Endothelial cell of umbilical vein (primary cell): ENCODE measurements around the gene TCAP. TPM values are rescaled to one million over a fixed set of nuclear protein-coding genes. Genes with fewer than 3 reads are reported as not detected.

Source experiments
- BruUV-seq: library from RNA; stranded (reverse); fragments of 400-500 nt; replicated peaks from 2 replicates; lab custom pipeline; 2021; lab: Mats Ljungman, UMichigan
- CTCF ChIA-PET: fragments of 300-600, 350-600 bp; sonication (Branson Sonifier 250); formaldehyde crosslinking; loops from one replicate; lab custom pipeline; 2021; ENCODE audit warnings: antibody characterized with exemption, inconsistent platforms; lab: Charles Lee
- POLR2A ChIA-PET: fragments of 300-600, 350-600 bp; sonication (Branson Sonifier 250); formaldehyde crosslinking; loops from one replicate; lab custom pipeline; 2021; ENCODE audit warnings: antibody characterized with exemption, inconsistent platforms; lab: Charles Lee
- DNase-seq: peaks from one replicate; pipeline ENCODE4 v3.0.0-alpha.2; 2011; ENCODE audit warnings: low read depth, low spot score
- FAIRE-seq: peaks from 2 replicates; lab custom pipeline; 2011; peaks lifted over from hg19 to GRCh38; lab: Jason Lieb, UNC
- H2AFZ ChIP-seq: 2 replicates; pipeline ENCODE4 v1.6.0; 2012; ENCODE audit warnings: low read depth, low read length, control low read depth, inconsistent platforms
- H3K27ac ChIP-seq: 2 replicates; pipeline ENCODE4 v1.5.1; 2011; ENCODE audit warnings: low read depth, mild to moderate bottlenecking, control low read depth, low read length, moderate library complexity; ENCODE audit not compliant: insufficient read depth
- H3K27me3 ChIP-seq, 2 experiments: 2 replicates each; pipeline versions ENCODE4 v1.6.0 to v1.6.1; 2011; ENCODE audit warnings: low read length in 2 of 2, mixed read lengths in 1 of 2; ENCODE audit not compliant: control insufficient read depth in 2 of 2, insufficient read depth in 2 of 2
- H3K36me3 ChIP-seq, 2 experiments: 2 replicates in 1 of 2; 3 replicates in 1 of 2; pipeline ENCODE4 v1.5.1; 2011; ENCODE audit warnings: low read length in 2 of 2, mild to moderate bottlenecking in 1 of 2, moderate library complexity in 1 of 2; ENCODE audit not compliant: control insufficient read depth in 2 of 2, insufficient read depth in 2 of 2; ENCODE audit errors: extremely low read depth in 1 of 2
- H3K4me1 ChIP-seq: 3 replicates; pipeline ENCODE4 v1.5.1; 2011; ENCODE audit warnings: mild to moderate bottlenecking, low read length; ENCODE audit not compliant: control insufficient read depth, insufficient read depth; ENCODE audit errors: extremely low read depth
- H3K4me2 ChIP-seq: 2 replicates; pipeline ENCODE4 v1.6.1; 2011; ENCODE audit warnings: low read length, control low read depth, mixed read lengths; ENCODE audit not compliant: insufficient read depth
- H3K4me3 ChIP-seq, 3 experiments: fragments of 200-600 bp in 1 of 3; sonication (generic), shearing (Covaris generic) in 1 of 3; replicated peaks in 1 of 3; 2 replicates each; pipeline ENCODE4 v1.5.1; 2011 to 2016; ENCODE audit warnings: control low read depth in 3 of 3, low read length in 3 of 3, mild to moderate bottlenecking in 2 of 3, inconsistent platforms in 1 of 3, low read depth in 1 of 3, moderate library complexity in 1 of 3; ENCODE audit not compliant: insufficient read depth in 1 of 3
- H3K79me2 ChIP-seq: 2 replicates; pipeline ENCODE4 v1.6.0; 2012; ENCODE audit warnings: low read length, inconsistent platforms; ENCODE audit not compliant: control insufficient read depth, insufficient read depth
- H3K9ac ChIP-seq: replicated peaks from 2 replicates; pipeline ENCODE3; 2011; ENCODE audit warnings: low read length, control low read depth; ENCODE audit not compliant: insufficient read depth; ENCODE audit errors: extremely low read depth
- H3K9me1 ChIP-seq: replicated peaks from 3 replicates; pipeline ENCODE4 v1.6.0; 2011; ENCODE audit warnings: mild to moderate bottlenecking, low read length; ENCODE audit not compliant: control insufficient read depth, insufficient read depth; ENCODE audit errors: extremely low read depth
- H3K9me3 ChIP-seq: replicated peaks from 2 replicates; pipeline ENCODE4 v1.5.1; 2012; ENCODE audit warnings: low read length, inconsistent platforms; ENCODE audit not compliant: control insufficient read depth, insufficient read depth
- H4K20me1 ChIP-seq: replicated peaks from 2 replicates; pipeline ENCODE3; 2011; ENCODE audit warnings: mild to moderate bottlenecking, low read length; ENCODE audit not compliant: control insufficient read depth, insufficient read depth; ENCODE audit errors: extremely low read depth
- EZH2 ChIP-seq: IDR thresholded peaks from 2 replicates; pipeline ENCODE4 v1.6.1; 2012; ENCODE audit warnings: borderline replicate concordance, low read depth, mild to moderate bottlenecking, moderate library complexity, low read length, inconsistent platforms; ENCODE audit not compliant: severe bottlenecking
- FOS ChIP-seq: IDR thresholded peaks from 2 replicates; pipeline ENCODE4 v1.6.1; 2011; ENCODE audit warnings: mild to moderate bottlenecking, low read length, moderate library complexity, borderline replicate concordance; ENCODE audit not compliant: insufficient read depth
- GATA2 ChIP-seq: IDR thresholded peaks from 2 replicates; pipeline ENCODE4 v1.7.0; 2011; ENCODE audit warnings: low read depth, mild to moderate bottlenecking, moderate library complexity, mixed read lengths, low read length; ENCODE audit not compliant: insufficient read length, insufficient read depth
- JUN ChIP-seq: IDR thresholded peaks from 2 replicates; pipeline ENCODE4 v1.6.1; 2011; ENCODE audit warnings: borderline replicate concordance, low read depth; ENCODE audit not compliant: insufficient read length, insufficient read depth
- MYC ChIP-seq: IDR thresholded peaks from one replicate; pipeline ENCODE4 v1.6.1; 2011; ENCODE audit warnings: mild to moderate bottlenecking, low read depth, low read length
- POLR2A ChIP-seq: IDR thresholded peaks from 2 replicates; pipeline ENCODE4 v1.6.1; 2012; ENCODE audit warnings: low read depth, mild to moderate bottlenecking, control low read depth, low read length
- POLR2AphosphoS5 ChIP-seq: IDR thresholded peaks from 2 replicates; pipeline ENCODE4 v1.6.1; 2012; ENCODE audit warnings: low read depth, mild to moderate bottlenecking, control low read depth, low read length, moderate library complexity; ENCODE audit not compliant: insufficient read depth
- dilution Hi-C: fragments of 300-500 bp; cut with MboI; formaldehyde crosslinking; loops from one replicate; pipeline ENCODE4 v1.15.0; 2019; ENCODE audit warnings: low sequenced_read_pairs; ENCODE audit not compliant: extremely low pct_ligation_motif_present
- intact Hi-C: fragments of 100-400 bp; cut with micrococcal nuclease; formaldehyde crosslinking; loops from one replicate; pipeline ENCODE4 v1.10.0; 2022
- polyA plus RNA-seq, 4 experiments: library from polyadenylated mRNA; depleted of rRNA in 3 of 4; stranded (reverse) in 3 of 4; unstranded in 1 of 4; fragments of >200 nt; gene quantifications; 2 replicates each; pipeline versions ENCODE4 v1.2.1 to v1.2.3, GENCODE V29; 2011 to 2012; ENCODE audit warnings: missing spikeins in 1 of 4
- total RNA-seq: library from RNA; stranded (reverse); gene quantifications from 2 replicates; pipeline ENCODE4 v1.2.3, GENCODE V29; 2021
- TF ChIP-seq, protein P1 (sequence below): IDR thresholded peaks from 2 replicates; pipeline ENCODE4 v1.6.1; 2011; ENCODE audit not compliant: insufficient read depth, insufficient read length
- TF ChIP-seq, protein P2 (sequence below), 2 donors: IDR thresholded peaks; 1 replicate in 1 of 2; 2 replicates in 1 of 2; pipeline ENCODE4 v1.5.1; 2011; ENCODE audit warnings: low read length in 2 of 2, mild to moderate bottlenecking in 2 of 2, moderate library complexity in 2 of 2, control low read depth in 1 of 2, inconsistent platforms in 1 of 2, low read depth in 1 of 2; ENCODE audit not compliant: insufficient read depth in 1 of 2; ENCODE audit errors: extremely low read depth in 1 of 2

The TCAP gene
- total and polyA plus RNA-seq, 2 donors (not counting 3 experiments of a cell fraction or from before 2014, with no cell fraction given): 0.51 to 0.93 TPM

DNA sequence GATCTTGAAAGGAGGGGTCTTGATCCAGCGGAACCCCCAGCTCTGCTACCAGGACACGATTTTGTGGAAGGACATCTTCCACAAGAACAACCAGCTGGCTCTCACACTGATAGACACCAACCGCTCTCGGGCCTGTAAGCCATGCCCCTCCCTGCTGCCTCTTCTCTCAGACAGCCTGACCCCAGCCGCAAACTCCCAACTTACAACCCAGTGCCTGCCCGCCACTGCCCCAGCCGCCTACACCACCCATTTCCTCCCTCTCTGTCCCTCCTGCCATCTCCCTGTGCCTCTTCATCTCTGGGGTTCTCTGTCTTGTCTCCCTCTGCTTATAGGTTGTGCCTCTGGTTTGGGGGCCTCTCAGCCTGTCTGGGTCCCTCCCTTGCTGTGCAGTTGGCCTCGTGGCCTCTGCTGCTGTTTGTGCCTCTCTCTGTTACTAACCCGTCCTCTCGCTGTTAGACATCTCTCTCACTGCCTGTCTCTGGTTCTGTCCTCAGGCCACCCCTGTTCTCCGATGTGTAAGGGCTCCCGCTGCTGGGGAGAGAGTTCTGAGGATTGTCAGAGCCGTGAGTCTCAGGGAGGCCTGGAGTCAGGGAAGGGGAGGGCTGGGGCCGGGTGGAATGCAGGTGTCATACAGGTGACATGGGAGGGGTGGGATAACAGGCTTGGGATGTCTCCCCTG lies 44.3 kb downstream of the TCAP start:
- intact Hi-C loops: no loop called here
- no peak for FAIRE-seq
- Histone ChIP-seq H3K4me1 (peaks cover 2% of the 10 kb centered on the region), H4K20me1 (no peaks in the 10 kb centered on the region), H3K4me2 (no peak overlapping the region), H3K27me3 (no peaks in the 10 kb centered on the region), H3K36me3 (peaks cover 0 to 3% of the 10 kb centered on the region in 2 experiments), H3K27ac (no peak overlapping the region), H2AFZ (no peak overlapping the region), H3K9ac (no peak overlapping the region), H3K4me3 (no peak overlapping the region), H3K79me2 (no peaks in the 10 kb centered on the region), H3K9me3 (no peaks in the 10 kb centered on the region), H3K9me1 (no peaks in the 10 kb centered on the region)
- dilution Hi-C loops: no loop called here
- no TSS peak for BruUV-seq
- no peak for TF ChIP-seq JUN
- no peak for TF ChIP-seq EZH2
- no peak for TF ChIP-seq POLR2AphosphoS5
- no peak for TF ChIP-seq POLR2A
- no peak for TF ChIP-seq FOS
- no peak for TF ChIP-seq MYC
- no peak for TF ChIP-seq GATA2
- TF ChIP-seq, protein P1, sequence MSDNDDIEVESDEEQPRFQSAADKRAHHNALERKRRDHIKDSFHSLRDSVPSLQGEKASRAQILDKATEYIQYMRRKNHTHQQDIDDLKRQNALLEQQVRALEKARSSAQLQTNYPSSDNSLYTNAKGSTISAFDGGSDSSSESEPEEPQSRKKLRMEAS: no peak
- TF ChIP-seq, protein P2, sequence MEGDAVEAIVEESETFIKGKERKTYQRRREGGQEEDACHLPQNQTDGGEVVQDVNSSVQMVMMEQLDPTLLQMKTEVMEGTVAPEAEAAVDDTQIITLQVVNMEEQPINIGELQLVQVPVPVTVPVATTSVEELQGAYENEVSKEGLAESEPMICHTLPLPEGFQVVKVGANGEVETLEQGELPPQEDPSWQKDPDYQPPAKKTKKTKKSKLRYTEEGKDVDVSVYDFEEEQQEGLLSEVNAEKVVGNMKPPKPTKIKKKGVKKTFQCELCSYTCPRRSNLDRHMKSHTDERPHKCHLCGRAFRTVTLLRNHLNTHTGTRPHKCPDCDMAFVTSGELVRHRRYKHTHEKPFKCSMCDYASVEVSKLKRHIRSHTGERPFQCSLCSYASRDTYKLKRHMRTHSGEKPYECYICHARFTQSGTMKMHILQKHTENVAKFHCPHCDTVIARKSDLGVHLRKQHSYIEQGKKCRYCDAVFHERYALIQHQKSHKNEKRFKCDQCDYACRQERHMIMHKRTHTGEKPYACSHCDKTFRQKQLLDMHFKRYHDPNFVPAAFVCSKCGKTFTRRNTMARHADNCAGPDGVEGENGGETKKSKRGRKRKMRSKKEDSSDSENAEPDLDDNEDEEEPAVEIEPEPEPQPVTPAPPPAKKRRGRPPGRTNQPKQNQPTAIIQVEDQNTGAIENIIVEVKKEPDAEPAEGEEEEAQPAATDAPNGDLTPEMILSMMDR (IDR thresholded peaks at IDR 0.05; ENCODE audit: extremely low read depth in 1 of 2, insufficient read depth in 1 of 2, low read depth in 1 of 2, low read length in 2 of 2): no peak
- ChIA-PET POLR2A (no interaction called here), CTCF (interaction anchor here (1.4 to 1.8 kb wide), 2 partner anchors 21 to 86 kb away, joined by 3 to 5 read pairs; partner anchors contain the start of gene MIEN1)
- no peak for DNase-seq
